ENCODE measurements around the gene DELE1.

Gene DELE1

GRCh38 chr5:141960018-141960417 is 36.3 kb downstream of the DELE1 start:
- DNase-seq: no peak

GRCh38 chr5:141960449-141961323 is 37.0 kb downstream of the DELE1 start:
- DNase-seq: peak; percentile 79

GRCh38 chr5:141961466-141961865 is 37.8 kb downstream of the DELE1 start:
- no peak for DNase-seq

DNA sequence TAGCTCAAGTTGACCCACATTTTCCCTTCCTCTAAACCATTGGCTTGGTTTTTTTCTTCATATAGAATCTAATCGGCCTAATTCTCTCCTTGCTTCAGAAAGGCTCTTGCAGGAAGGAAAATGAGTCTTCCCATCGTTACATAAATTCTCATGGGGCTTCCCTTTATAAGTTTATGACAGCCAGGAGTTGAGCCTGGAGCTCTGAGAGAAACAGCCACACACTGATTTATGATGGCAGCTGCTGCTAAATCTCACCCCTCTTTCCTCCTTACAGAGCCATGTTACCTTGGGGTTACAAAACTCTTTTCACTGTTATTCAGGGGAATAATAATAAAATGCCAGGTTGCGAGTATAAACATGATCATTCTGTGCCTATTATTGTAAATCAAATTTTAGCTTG is 40.0 kb downstream of the DELE1 start:
- DNase-seq: no peak

DNA sequence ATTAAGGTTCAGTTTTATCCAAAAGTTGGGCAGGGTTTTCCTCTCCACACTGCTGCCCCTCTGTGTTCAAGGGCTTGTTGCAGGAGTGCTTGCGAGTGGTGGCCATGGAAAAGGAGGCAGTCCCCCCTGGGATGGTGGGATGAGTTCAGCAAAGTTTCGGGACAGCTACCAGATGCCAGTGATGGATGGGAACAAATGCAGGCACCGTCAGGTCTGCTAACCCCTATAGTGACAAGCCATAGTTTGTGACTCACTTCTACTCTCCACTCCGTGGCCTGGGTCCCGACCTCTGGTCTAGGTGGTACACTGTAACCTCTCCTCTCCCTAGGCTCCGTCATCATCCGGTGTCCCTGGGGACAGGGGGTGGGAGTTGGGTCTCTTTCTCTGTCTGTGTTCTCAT is 41.4 kb downstream of the DELE1 start:
- no peak for DNase-seq

- no peak for DNase-seq
Observed at GRCh38 chr5:141966275-141966962, 42.7 kb downstream of the DELE1 start.

GRCh38 chr5:141966963-141967333 is 43.3 kb downstream of the DELE1 start:
- DNase-seq: no peak

DNA sequence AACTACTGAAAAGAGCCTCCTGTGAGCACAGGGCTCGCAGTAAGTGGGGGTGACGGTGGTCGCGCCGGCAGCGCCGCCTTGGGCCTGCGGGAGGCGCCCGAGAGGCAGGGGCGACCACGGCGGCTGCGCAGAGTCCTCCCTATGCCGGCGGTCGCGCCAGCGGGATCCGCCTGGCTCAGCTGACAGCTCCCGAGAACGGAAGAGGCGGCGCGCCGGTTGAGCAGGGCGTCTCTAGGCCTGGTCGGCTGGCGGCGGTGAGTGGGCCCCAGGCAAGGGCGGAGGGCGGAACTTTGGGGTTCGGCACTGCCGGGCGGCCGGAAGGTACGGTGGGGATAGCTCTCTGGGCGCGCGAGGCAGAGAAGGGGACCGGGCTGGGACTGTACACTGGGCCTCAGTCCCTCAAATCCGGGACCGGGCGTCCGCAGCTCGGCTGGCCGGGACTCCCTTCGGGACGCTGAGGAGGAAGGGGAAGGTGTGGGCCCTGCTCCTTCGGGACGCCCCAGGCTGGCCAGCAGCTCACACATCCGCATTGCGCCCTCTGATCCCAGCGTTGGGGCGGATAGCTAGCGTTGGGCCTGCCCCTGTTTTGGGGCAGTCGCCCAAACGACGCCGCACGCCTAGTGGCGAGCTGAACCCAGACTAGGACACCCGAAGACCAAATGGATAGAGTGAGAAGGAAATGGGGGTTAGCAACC is 45.4 kb downstream of the DELE1 start, which contains the start of gene RNF14:
RNF14 (plus strand) TSS at position 192 of the 695 bp plus-strand sequence. CDS start 4,484 bp downstream, outside the sequence.
- DNase-seq: peak; percentile 86

DNA sequence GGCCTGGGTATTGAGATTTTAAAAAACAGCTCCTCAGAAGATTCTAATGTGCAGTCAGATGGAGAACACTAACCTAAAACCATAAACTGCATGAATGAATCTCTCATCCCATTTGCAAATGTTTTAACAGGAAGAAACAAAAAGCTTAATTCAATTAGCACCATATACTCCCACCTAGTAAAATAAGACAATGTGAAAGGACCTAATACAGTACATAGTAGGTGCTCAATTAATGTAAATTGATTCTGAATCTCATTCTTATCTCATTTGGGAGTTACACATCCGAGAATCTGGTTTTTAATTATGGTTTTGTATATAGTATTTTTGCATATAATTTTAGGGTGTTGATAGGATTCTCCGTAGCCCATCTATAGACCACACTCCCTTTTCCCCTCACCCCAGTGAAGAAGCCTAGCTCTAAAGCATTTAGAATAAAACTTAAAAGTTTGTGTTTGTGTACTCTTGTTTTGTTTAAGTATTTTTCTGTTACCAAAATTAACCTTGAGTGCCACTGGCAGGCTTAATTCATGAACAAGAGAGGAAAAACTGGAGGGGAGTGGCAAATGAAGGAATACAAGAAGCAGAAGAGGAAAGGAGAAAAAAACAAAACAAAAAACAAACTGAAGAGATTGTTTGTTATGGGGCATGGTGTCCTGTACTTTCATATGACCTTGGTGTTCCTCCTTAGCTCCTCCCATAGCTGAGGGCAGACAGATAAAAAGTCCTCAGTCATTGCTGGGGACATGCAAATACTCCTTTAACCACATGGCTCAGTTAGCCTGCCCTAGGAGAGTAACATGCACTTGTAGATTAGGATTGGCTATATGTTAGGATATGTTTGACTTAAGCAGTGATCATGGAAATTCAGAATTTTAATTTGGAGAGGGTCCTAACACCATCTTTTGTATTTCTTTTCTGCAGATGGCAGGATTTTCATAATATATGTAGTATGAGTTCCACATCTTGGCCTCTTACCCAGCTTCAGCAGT is 46.4 kb downstream of the DELE1 start:
- no peak for DNase-seq

- DNase-seq: no peak
Observed at GRCh38 chr5:141973871-141974595, 50.4 kb downstream of the DELE1 start.

GRCh38 chr5:141976176-141976575 is 52.5 kb downstream of the DELE1 start:
- DNase-seq: no peak

GRCh38 chr5:141978389-141978788 is 54.7 kb downstream of the DELE1 start:
- DNase-seq: no peak

- DNase-seq: no peak
Observed at GRCh38 chr5:141982626-141983025, 59.0 kb downstream of the DELE1 start.

DNA sequence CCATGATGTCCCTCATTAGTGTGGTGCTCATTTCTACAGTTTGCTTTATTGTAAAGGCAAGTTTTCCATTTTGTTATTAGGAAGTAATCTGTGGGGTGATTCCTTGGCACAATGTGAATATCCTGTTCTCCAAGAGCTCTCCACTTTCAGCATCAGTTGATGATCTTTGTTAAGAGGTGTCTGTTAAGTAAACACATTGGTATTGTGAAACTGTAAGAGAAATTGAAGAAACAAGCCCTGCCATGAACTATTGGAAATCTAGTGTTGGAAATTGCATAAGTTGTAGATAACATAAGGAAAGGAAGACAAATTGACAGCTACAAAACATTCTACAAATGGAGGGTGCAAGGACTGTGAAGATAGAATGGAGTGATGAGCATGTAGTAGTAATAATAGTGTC is 62.4 kb downstream of the DELE1 start:
- no peak for DNase-seq

DNA sequence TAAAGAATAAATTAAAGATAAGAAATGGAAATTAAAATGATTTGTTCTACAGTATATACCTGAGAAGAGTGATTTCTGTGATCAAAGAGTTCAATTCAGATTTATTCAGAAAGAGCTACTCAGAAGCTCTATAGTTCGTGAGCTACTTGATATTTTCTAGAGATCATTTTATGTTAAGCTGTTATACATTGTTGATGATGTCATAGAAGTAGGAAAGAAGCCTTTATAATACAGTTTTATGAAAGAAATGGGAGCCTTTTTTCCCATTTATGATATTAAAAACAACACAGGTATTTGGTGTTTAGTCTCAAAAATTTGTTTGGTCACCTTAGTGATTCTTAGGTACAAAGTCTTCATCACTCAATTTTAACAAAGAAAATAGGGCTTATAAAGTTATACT is 66.0 kb downstream of the DELE1 start:
- DNase-seq: no peak
